HepG2 (cell line): ENCODE data around the gene SETD3. TPM values are rescaled to one million over a fixed set of nuclear protein-coding genes. Genes with fewer than 3 reads are reported as not detected.

ENCODE experiments used
- ARID4A ChIP-seq: sonication (generic); formaldehyde crosslinking; IDR thresholded peaks from 2 replicates; pipeline ENCODE4 v1.5.0; 2020; ENCODE audit warnings: mild to moderate bottlenecking, missing genetic modification reagents, borderline replicate concordance
- CHCHD3 ChIP-seq: sonication (generic); formaldehyde crosslinking; IDR thresholded peaks from 2 replicates; pipeline ENCODE4 v1.8.0; 2022; ENCODE audit warnings: mild to moderate bottlenecking, missing genetic modification reagents, moderate library complexity
- CREB3 ChIP-seq: sonication (generic); formaldehyde crosslinking; IDR thresholded peaks from 2 replicates; pipeline ENCODE4 v1.5.0; 2020; ENCODE audit warnings: missing genetic modification reagents
- FOXO1 ChIP-seq: sonication (generic); formaldehyde crosslinking; IDR thresholded peaks from 2 replicates; pipeline ENCODE4 v1.4.0; 2020; ENCODE audit warnings: missing genetic modification reagents
- HMGXB4 ChIP-seq, 2 experiments: sonication (generic) in 1 of 2; formaldehyde crosslinking in 1 of 2; IDR thresholded peaks; 2 replicates each; pipeline versions ENCODE4 v1.4.0 to v1.6.1; 2018 to 2020; ENCODE audit warnings: missing genetic modification reagents in 2 of 2, borderline replicate concordance in 1 of 2, low read depth in 1 of 2, mild to moderate bottlenecking in 1 of 2, missing biosample characterization in 1 of 2
- HNRNPLL ChIP-seq: fragments of 200-400 bp; formaldehyde crosslinking; IDR thresholded peaks from 2 replicates; pipeline ENCODE4 v1.6.1; 2017; ENCODE audit warnings: mild to moderate bottlenecking, low read depth, low read length; ENCODE audit not compliant: poor library complexity, severe bottlenecking
- KDM5B ChIP-seq: sonication (generic); formaldehyde crosslinking; IDR thresholded peaks from 2 replicates; pipeline ENCODE4 v1.4.0; 2020; ENCODE audit warnings: missing genetic modification reagents, mild to moderate bottlenecking, borderline replicate concordance
- KLF6 ChIP-seq: IDR thresholded peaks from 2 replicates; pipeline ENCODE4 v1.8.0; 2016; ENCODE audit warnings: missing biosample characterization, missing genetic modification reagents
- NR0B2 ChIP-seq: sonication (generic); formaldehyde crosslinking; IDR thresholded peaks from 2 replicates; pipeline ENCODE4 v1.4.0; 2020; ENCODE audit warnings: mild to moderate bottlenecking, missing genetic modification reagents
- NR2F2 ChIP-seq: IDR thresholded peaks from 2 replicates; pipeline ENCODE4 v1.6.1; 2012; ENCODE audit warnings: low read depth, inconsistent platforms, borderline replicate concordance
- POLR2A ChIP-seq, 2 experiments: IDR thresholded peaks; 2 replicates each; pipeline ENCODE4 v1.6.1; 2011; ENCODE audit warnings: low read depth in 2 of 2, low read length in 2 of 2, mild to moderate bottlenecking in 1 of 2, moderate library complexity in 1 of 2; ENCODE audit not compliant: insufficient read depth in 1 of 2
- RAD21 ChIP-seq: fragments of 450-650 bp; formaldehyde crosslinking; IDR thresholded peaks from 2 replicates; pipeline ENCODE4 v1.5.0; 2020; ENCODE audit warnings: mild to moderate bottlenecking
- SIN3A ChIP-seq: IDR thresholded peaks from 2 replicates; pipeline ENCODE4 v1.6.1; 2011; ENCODE audit warnings: low read depth, mild to moderate bottlenecking, control low read depth, low read length, borderline replicate concordance
- SP4 ChIP-seq: sonication (generic); formaldehyde crosslinking; IDR thresholded peaks from 2 replicates; pipeline ENCODE4 v1.8.1; 2023; ENCODE audit warnings: mild to moderate bottlenecking, missing genetic modification reagents
- TBX2 ChIP-seq: sonication (generic); formaldehyde crosslinking; IDR thresholded peaks from 2 replicates; pipeline ENCODE4 v1.5.0; 2020; ENCODE audit warnings: missing genetic modification reagents, mild to moderate bottlenecking, borderline replicate concordance
- TRIM24 ChIP-seq: sonication (generic); formaldehyde crosslinking; IDR thresholded peaks from 2 replicates; pipeline ENCODE4 v1.8.0; 2022; ENCODE audit warnings: mild to moderate bottlenecking, missing genetic modification reagents
- YEATS4 ChIP-seq: sonication (generic); formaldehyde crosslinking; IDR thresholded peaks from 2 replicates; pipeline ENCODE4 v1.4.0; 2020; ENCODE audit warnings: missing genetic modification reagents, borderline replicate concordance
- ZNF570 ChIP-seq: sonication (generic); formaldehyde crosslinking; IDR thresholded peaks from 2 replicates; pipeline ENCODE4 v1.4.0; 2020; ENCODE audit warnings: mild to moderate bottlenecking, missing genetic modification reagents, borderline replicate concordance
- ZNF777 ChIP-seq: sonication (generic); formaldehyde crosslinking; IDR thresholded peaks from 2 replicates; pipeline ENCODE4 v1.4.0; 2020; ENCODE audit warnings: missing genetic modification reagents
- ZNF788 ChIP-seq: sonication (generic); formaldehyde crosslinking; IDR thresholded peaks from 2 replicates; pipeline ENCODE4 v1.5.0; 2020; ENCODE audit warnings: mild to moderate bottlenecking, missing genetic modification reagents, borderline replicate concordance
- ZSCAN29 ChIP-seq: sonication (generic); formaldehyde crosslinking; conservative IDR thresholded peaks from 2 replicates; pipeline ENCODE4 v1.4.0; 2020; ENCODE audit warnings: mild to moderate bottlenecking, missing genetic modification reagents
- polyA plus RNA-seq, 8 experiments: library from polyadenylated mRNA; depleted of rRNA in 3 of 8; stranded (reverse) in 7 of 8; unstranded in 1 of 8; fragments of >200 nt; fragmentation: Illumina TruSeq in 4 of 8; extraction: Trizol in 4 of 8; gene quantifications; 2 replicates each; pipeline versions ENCODE4 v1.2.1 to v1.2.3, GENCODE V29; 2011 to 2016; ENCODE audit warnings: low read depth in 4 of 8, missing spikeins in 1 of 8, mixed read lengths in 1 of 8; ENCODE audit not compliant: insufficient read depth in 1 of 8
- total RNA-seq, 5 experiments: library from RNA; depleted of rRNA; stranded (reverse); fragments of >200 nt; fragmentation: Illumina TruSeq; extraction: Trizol; gene quantifications; 2 replicates each; pipeline ENCODE4 v1.2.3, GENCODE V29; 2016; ENCODE audit warnings: low read depth in 1 of 5

The SETD3 gene
- total and polyA plus RNA-seq, 2 of the 13 experiments (the other 11 are each of a cell fraction or from before 2014, with no cell fraction given), result 30.3 to 67.1 TPM

- peak; percentile 39; the same call in 1 of the 2 replicates for TF ChIP-seq YEATS4
- TF ChIP-seq POLR2A (IDR thresholded peaks at IDR 0.05; ENCODE audit: insufficient read depth in 1 of 2, low read depth in 2 of 2, low read length in 2 of 2), result peak in 1 of 2 experiments; percentile 67; a peak in 2 of 4 replicates
- no peak for TF ChIP-seq TRIM24 (CRISPR knock-in tag)
- peak; percentile 57 for TF ChIP-seq HNRNPLL
- no peak for TF ChIP-seq CREB3
- peak; percentile 45; the same call in 1 of the 2 replicates for TF ChIP-seq RAD21
- 0 out of 2 replicates have a peak, but pooled peaks have one; percentile 24 for TF ChIP-seq KLF6
- no peak for TF ChIP-seq ZNF788 (CRISPR knock-in tag)
- TF ChIP-seq CHCHD3 (CRISPR knock-in tag), result no peak
- TF ChIP-seq ZSCAN29, result no peak
- no peak for TF ChIP-seq ZNF570 (CRISPR knock-in tag)
- TF ChIP-seq ARID4A, result peak; percentile 32; the same call in 1 of the 2 replicates
- peak; percentile 39; the same call in 1 of the 2 replicates for TF ChIP-seq ZNF777 (CRISPR knock-in tag)
- TF ChIP-seq SP4 (CRISPR knock-in tag), result peak; percentile 54; the same call in 1 of the 2 replicates
- 0 out of 2 replicates have a peak, but pooled peaks have one; percentile 3 for TF ChIP-seq TBX2 (CRISPR knock-in tag)
- TF ChIP-seq SIN3A, result peak; percentile 15; the same call in 1 of the 2 replicates
- TF ChIP-seq NR2F2, result no peak
- TF ChIP-seq NR0B2 (CRISPR knock-in tag), result peak; percentile 42; the same call in 1 of the 2 replicates
- TF ChIP-seq KDM5B (CRISPR knock-in tag), result 0 out of 2 replicates have a peak, but pooled peaks have one; percentile 11
- peak; percentile 5 to 51; a peak in 2 of 4 replicates for TF ChIP-seq HMGXB4 (CRISPR knock-in tag; IDR thresholded peaks at IDR 0.05; ENCODE audit: borderline replicate concordance in 1 of 2, low read depth in 1 of 2)
- TF ChIP-seq FOXO1 (CRISPR knock-in tag), result no peak
Measured at GRCh38 chr14:99479906-99480869, at the start of gene SETD3 (continued).
